H9 (cell line): ENCODE data around the gene GALNT17. TPM values are rescaled to one million over a fixed set of nuclear protein-coding genes. Genes with fewer than 3 reads are reported as not detected.

ENCODE experiments used
- DNase-seq: peaks from one replicate; pipeline ENCODE4 v3.0.0-alpha.2; 2017
- H2AFZ ChIP-seq: one replicate; pipeline ENCODE4 v1.6.1; 2013; ENCODE audit warnings: mild to moderate bottlenecking, low read length, control low read depth, moderate library complexity
- H2AK5ac ChIP-seq: 2 replicates; pipeline ENCODE4 v1.6.1; 2013; ENCODE audit warnings: low read length, control low read depth, mixed read lengths; ENCODE audit not compliant: insufficient read length
- H2BK120ac ChIP-seq: one replicate; pipeline ENCODE4 v1.6.1; 2013; ENCODE audit warnings: low read depth, mild to moderate bottlenecking, low read length, control low read depth, inconsistent platforms; ENCODE audit not compliant: poor library complexity, severe bottlenecking
- H2BK12ac ChIP-seq: 2 replicates; pipeline ENCODE4 v1.6.1; 2013; ENCODE audit warnings: low read length, control low read depth, mixed read lengths, low read depth; ENCODE audit not compliant: insufficient read length
- H2BK15ac ChIP-seq: 2 replicates; pipeline ENCODE4 v1.6.1; 2013; ENCODE audit warnings: low read depth, low read length, control low read depth
- H2BK20ac ChIP-seq: one replicate; pipeline ENCODE4 v1.6.1; 2013; ENCODE audit warnings: low read depth, mild to moderate bottlenecking, low read length, control low read depth, inconsistent platforms; ENCODE audit not compliant: poor library complexity, severe bottlenecking
- H2BK5ac ChIP-seq: 2 replicates; pipeline ENCODE4 v1.6.1; 2013; ENCODE audit warnings: low read length, control low read depth, mixed read lengths; ENCODE audit not compliant: insufficient read length
- H3K14ac ChIP-seq: 2 replicates; pipeline ENCODE4 v1.6.1; 2013; ENCODE audit warnings: low read length, control low read depth; ENCODE audit not compliant: insufficient read depth
- H3K18ac ChIP-seq: 2 replicates; pipeline ENCODE4 v1.6.1; 2013; ENCODE audit warnings: low read depth, mild to moderate bottlenecking, mixed read lengths, low read length, control low read depth; ENCODE audit not compliant: insufficient read length
- H3K23ac ChIP-seq: 2 replicates; pipeline ENCODE4 v1.6.1; 2013; ENCODE audit warnings: low read length, control low read depth, mixed read lengths, low read depth; ENCODE audit not compliant: insufficient read length
- H3K23me2 ChIP-seq: 2 replicates; pipeline ENCODE4 v1.6.1; 2013; ENCODE audit warnings: low read depth, mild to moderate bottlenecking, mixed read lengths, low read length, control low read depth; ENCODE audit not compliant: insufficient read length, poor library complexity, severe bottlenecking
- H3K27ac ChIP-seq: 2 replicates; pipeline ENCODE4 v1.5.1; 2013; ENCODE audit warnings: low read length, control low read depth, mixed read lengths, low read depth; ENCODE audit not compliant: insufficient read length
- H3K27me3 ChIP-seq: 2 replicates; pipeline ENCODE4 v1.6.1; 2013; ENCODE audit warnings: low read length, control low read depth, inconsistent platforms; ENCODE audit not compliant: insufficient read depth
- H3K4ac ChIP-seq: 2 replicates; pipeline ENCODE4 v1.6.1; 2013; ENCODE audit warnings: low read depth, mild to moderate bottlenecking, control low read depth, inconsistent platforms, low read length, moderate library complexity
- H3K4me1 ChIP-seq: 2 replicates; pipeline ENCODE4 v1.6.1; 2013; ENCODE audit warnings: low read length, control low read depth, inconsistent platforms; ENCODE audit not compliant: insufficient read depth
- H3K4me2 ChIP-seq: 2 replicates; pipeline ENCODE4 v1.6.1; 2013; ENCODE audit warnings: low read length, control low read depth, mixed read lengths; ENCODE audit not compliant: insufficient read length, insufficient read depth
- H3K56ac ChIP-seq: 2 replicates; pipeline ENCODE4 v1.6.1; 2013; ENCODE audit warnings: low read depth, mild to moderate bottlenecking, mixed read lengths, low read length, control low read depth; ENCODE audit not compliant: insufficient read length
- H3K79me1 ChIP-seq: 2 replicates; pipeline ENCODE4 v1.6.1; 2013; ENCODE audit warnings: low read depth, mild to moderate bottlenecking, moderate library complexity, low read length, control low read depth, inconsistent platforms; ENCODE audit not compliant: insufficient read depth, poor library complexity, severe bottlenecking
- H3K79me2 ChIP-seq: 2 replicates; pipeline ENCODE4 v1.6.1; 2013; ENCODE audit warnings: low read length, control low read depth, inconsistent platforms; ENCODE audit not compliant: insufficient read depth
- H3K9ac ChIP-seq: 2 replicates; pipeline ENCODE4 v1.6.1; 2013; ENCODE audit warnings: low read length, control low read depth, mixed read lengths; ENCODE audit not compliant: insufficient read length; ENCODE audit errors: extremely low read depth
- H3K9me3 ChIP-seq: one replicate; pipeline ENCODE4 v1.6.1; 2013; ENCODE audit warnings: low read depth, low read length, inconsistent platforms; ENCODE audit not compliant: control insufficient read depth
- H3T11ph ChIP-seq: one replicate; pipeline ENCODE4 v1.6.1; 2013; ENCODE audit warnings: mild to moderate bottlenecking, low read length, control low read depth, inconsistent platforms
- H4K20me1 ChIP-seq: one replicate; pipeline ENCODE4 v1.6.1; 2013; ENCODE audit not compliant: control insufficient read depth, insufficient read length, insufficient read depth
- H4K5ac ChIP-seq: 2 replicates; pipeline ENCODE4 v1.6.1; 2013; ENCODE audit warnings: low read depth, mild to moderate bottlenecking, mixed read lengths, low read length, control low read depth; ENCODE audit not compliant: insufficient read length
- H4K8ac ChIP-seq: replicated peaks from 2 replicates; pipeline ENCODE4 v1.6.1; 2013; ENCODE audit warnings: low read length, control low read depth, mixed read lengths, low read depth; ENCODE audit not compliant: insufficient read length
- H4K91ac ChIP-seq: 2 replicates; pipeline ENCODE4 v1.6.1; 2013; ENCODE audit warnings: low read depth, mild to moderate bottlenecking, moderate library complexity, mixed read lengths, low read length, control low read depth; ENCODE audit not compliant: insufficient read length
- H3K27ac Mint-ChIP-seq, 3 experiments: 2 replicates in 2 of 3; 3 replicates in 1 of 3; pipeline ENCODE4 v1.8.0; 2020 to 2021; ENCODE audit warnings: mixed read lengths in 3 of 3, mild to moderate bottlenecking in 1 of 3, moderate library complexity in 1 of 3
- H3K27me3 Mint-ChIP-seq: 2 replicates; pipeline ENCODE4 v1.8.0; 2021; ENCODE audit warnings: low read depth, mild to moderate bottlenecking, moderate library complexity, mixed read lengths
- H3K36me3 Mint-ChIP-seq, 3 experiments: 2 replicates in 2 of 3; 3 replicates in 1 of 3; pipeline ENCODE4 v1.8.0; 2020 to 2021; ENCODE audit warnings: low read depth in 3 of 3, mixed read lengths in 3 of 3; ENCODE audit not compliant: insufficient read depth in 1 of 3
- H3K4me1 Mint-ChIP-seq, 2 experiments: 2 replicates each; pipeline ENCODE4 v1.8.0; 2020; ENCODE audit warnings: mixed read lengths in 2 of 2
- H3K4me3 Mint-ChIP-seq, 2 experiments: 2 replicates in 1 of 2; 3 replicates in 1 of 2; pipeline ENCODE4 v1.8.0; 2020 to 2021; ENCODE audit warnings: mild to moderate bottlenecking in 2 of 2, mixed read lengths in 2 of 2, moderate library complexity in 1 of 2
- H3K9me3 Mint-ChIP-seq, 2 experiments: 2 replicates in 1 of 2; 3 replicates in 1 of 2; pipeline ENCODE4 v1.8.0; 2020; ENCODE audit warnings: mild to moderate bottlenecking in 2 of 2, mixed read lengths in 2 of 2, moderate library complexity in 1 of 2
- WGBS: extraction: QIAGEN DNeasy Blood & Tissue Kit; methylation state at CpG from one replicate; pipeline ENCODE4 v1.1.7; 2013; ENCODE audit warnings: missing lambda C conversion rate, low lambda C conversion rate, mixed read lengths; ENCODE audit not compliant: insufficient read length; ENCODE audit errors: extremely low coverage; 5-methylcytosine and 5-hydroxymethylcytosine counted together
- total RNA-seq: library from RNA; stranded (reverse); gene quantifications from 2 replicates; pipeline ENCODE4 v1.2.1, GENCODE V29; 2021
- TF ChIP-seq, protein P1 (sequence below): fragments of 200-600 bp; sonication (generic); conservative IDR thresholded peaks from 3 replicates; pipeline ENCODE4 v1.8.0; 2021; ENCODE audit warnings: antibody characterized with exemption, mild to moderate bottlenecking

The GALNT17 gene
- total RNA-seq, 1 experiment from 2014 or later = 43.2 TPM

DNA sequence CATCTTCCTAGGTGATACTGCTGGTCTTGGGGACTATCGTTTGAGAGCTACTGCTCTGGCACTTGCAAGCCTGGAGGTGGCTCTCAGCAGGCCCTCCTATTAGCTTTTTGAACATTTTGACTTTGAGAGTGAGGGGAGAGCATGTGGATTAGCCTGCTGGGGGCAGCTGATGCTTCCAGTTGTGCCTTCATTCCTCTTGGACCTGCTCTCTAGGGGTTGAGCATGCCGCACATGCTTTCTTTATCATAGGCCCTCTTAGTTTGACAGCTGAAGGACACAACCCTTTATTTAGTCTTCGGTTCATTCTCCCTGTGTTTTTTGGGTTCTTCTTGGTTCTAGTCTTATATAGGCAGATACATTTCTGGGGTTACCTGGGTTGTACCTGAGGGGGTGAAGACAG is 132.1 kb downstream of the GALNT17 start:
- H3K18ac ChIP-seq = no peak overlapping the region

More for the DNA sequence above, 132.1 kb downstream of the GALNT17 start:
- no peak for DNase-seq
- Histone ChIP-seq H2AK5ac (no peak overlapping the region), H3K27me3 (no peaks in the 10 kb centered on the region), H4K5ac (no peak overlapping the region), H3T11ph (no peak overlapping the region), H3K4ac (no peak overlapping the region), H2BK5ac (no peak overlapping the region), H4K91ac (no peak overlapping the region), H3K79me2 (peaks cover 15% of the 10 kb centered on the region; the same call in 1 of the 2 replicates), H3K56ac (no peak overlapping the region), H4K20me1 (no peaks in the 10 kb centered on the region), H3K9me3 (peaks cover 6% of the 10 kb centered on the region), H3K4me2 (no peak overlapping the region), H2BK20ac (no peak overlapping the region), H3K27ac (no peak overlapping the region), H3K14ac (no peak overlapping the region), H2BK15ac (no peak overlapping the region), H3K23me2 (no peaks in the 10 kb centered on the region), H3K79me1 (peaks cover 2% of the 10 kb centered on the region), H2BK12ac (no peak overlapping the region), H3K23ac (no peak overlapping the region), H2BK120ac (no peak overlapping the region), H3K9ac (no peak overlapping the region), H4K8ac (no peak overlapping the region), H3K4me1 (peaks cover 13% of the 10 kb centered on the region; the same call in 1 of the 2 replicates), H2AFZ (no peak overlapping the region)
- no CpG with 5 or more reads among the region's 3 CpGs for WGBS
- Mint-ChIP-seq H3K9me3 (peaks cover 24 to 28% of the 10 kb centered on the region in 2 experiments), H3K4me1 (peaks cover 26 to 32% of the 10 kb centered on the region in 2 experiments), H3K27me3 (no peaks in the 10 kb centered on the region), H3K4me3 (no peak overlapping the region), H3K27ac (peak overlapping the region in 1 of 3 experiments; percentile 48; a peak in 1 of 7 replicates), H3K36me3 (peaks cover 34 to 44% (median 37%) of the 10 kb centered on the region in 3 experiments)
- TF ChIP-seq, protein P1, sequence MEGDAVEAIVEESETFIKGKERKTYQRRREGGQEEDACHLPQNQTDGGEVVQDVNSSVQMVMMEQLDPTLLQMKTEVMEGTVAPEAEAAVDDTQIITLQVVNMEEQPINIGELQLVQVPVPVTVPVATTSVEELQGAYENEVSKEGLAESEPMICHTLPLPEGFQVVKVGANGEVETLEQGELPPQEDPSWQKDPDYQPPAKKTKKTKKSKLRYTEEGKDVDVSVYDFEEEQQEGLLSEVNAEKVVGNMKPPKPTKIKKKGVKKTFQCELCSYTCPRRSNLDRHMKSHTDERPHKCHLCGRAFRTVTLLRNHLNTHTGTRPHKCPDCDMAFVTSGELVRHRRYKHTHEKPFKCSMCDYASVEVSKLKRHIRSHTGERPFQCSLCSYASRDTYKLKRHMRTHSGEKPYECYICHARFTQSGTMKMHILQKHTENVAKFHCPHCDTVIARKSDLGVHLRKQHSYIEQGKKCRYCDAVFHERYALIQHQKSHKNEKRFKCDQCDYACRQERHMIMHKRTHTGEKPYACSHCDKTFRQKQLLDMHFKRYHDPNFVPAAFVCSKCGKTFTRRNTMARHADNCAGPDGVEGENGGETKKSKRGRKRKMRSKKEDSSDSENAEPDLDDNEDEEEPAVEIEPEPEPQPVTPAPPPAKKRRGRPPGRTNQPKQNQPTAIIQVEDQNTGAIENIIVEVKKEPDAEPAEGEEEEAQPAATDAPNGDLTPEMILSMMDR = no peak
